Osteocyte (in vitro differentiated cells): ENCODE data around the gene GMDS. TPM values are rescaled to one million over a fixed set of nuclear protein-coding genes. Genes with fewer than 3 reads are reported as not detected.

Experiments used
- DNase-seq: peaks from one replicate; pipeline ENCODE4 v3.0.0; 2021; ENCODE audit warnings: mixed read lengths; ENCODE audit not compliant: unreplicated experiment; ENCODE audit errors: extremely low spot score
- H3K27ac Mint-ChIP-seq: one replicate; pipeline ENCODE4 v1.8.0; 2021; ENCODE audit warnings: mild to moderate bottlenecking, mixed read lengths; ENCODE audit not compliant: unreplicated experiment
- H3K27me3 Mint-ChIP-seq: one replicate; pipeline ENCODE4 v1.8.0; 2021; ENCODE audit warnings: mixed read lengths; ENCODE audit not compliant: unreplicated experiment
- H3K36me3 Mint-ChIP-seq: one replicate; pipeline ENCODE4 v1.8.0; 2021; ENCODE audit warnings: mixed read lengths; ENCODE audit not compliant: unreplicated experiment
- H3K4me1 Mint-ChIP-seq: one replicate; pipeline ENCODE4 v1.8.0; 2021; ENCODE audit warnings: mixed read lengths; ENCODE audit not compliant: unreplicated experiment
- H3K4me3 Mint-ChIP-seq: one replicate; pipeline ENCODE4 v1.8.0; 2021; ENCODE audit warnings: mild to moderate bottlenecking, moderate library complexity, mixed read lengths; ENCODE audit not compliant: unreplicated experiment
- H3K9me3 Mint-ChIP-seq: one replicate; pipeline ENCODE4 v1.8.0; 2021; ENCODE audit warnings: mixed read lengths; ENCODE audit not compliant: unreplicated experiment
- CTCF ChIP-seq: fragments of 200-600 bp; sonication (generic); IDR thresholded peaks from 2 replicates; pipeline ENCODE4 v1.5.0; 2021; ENCODE audit warnings: antibody characterized with exemption, mild to moderate bottlenecking, moderate library complexity
- total RNA-seq: library from RNA; stranded (reverse); gene quantifications from 2 replicates; pipeline ENCODE4 v1.2.1, GENCODE V29; 2021

GMDS gene
- total RNA-seq, 1 donor from 2014 or later, result 30.7 TPM

- no peak overlapping the region for H3K27ac Mint-ChIP-seq
- H3K9me3 Mint-ChIP-seq, result no peaks in the 10 kb centered on the region
- H3K27me3 Mint-ChIP-seq, result no peaks in the 10 kb centered on the region
- peaks cover 34% of the 10 kb centered on the region for H3K4me1 Mint-ChIP-seq
- H3K4me3 Mint-ChIP-seq, result no peak overlapping the region
- H3K36me3 Mint-ChIP-seq, result peaks cover 26% of the 10 kb centered on the region
- no peak for DNase-seq
- TF ChIP-seq CTCF, result no peak
These were observed 634.2 kb downstream of the GMDS start for GRCh38 chr6:1611322-1611571.

GRCh38 chr6:1610497-1611321, 634.7 kb downstream of the GMDS start:
- Mint-ChIP-seq H3K36me3 (peaks cover 26% of the 10 kb centered on the region), H3K27ac (peak overlapping the region; percentile 96), H3K27me3 (no peaks in the 10 kb centered on the region), H3K9me3 (no peaks in the 10 kb centered on the region), H3K4me1 (peaks cover 34% of the 10 kb centered on the region), H3K4me3 (peak overlapping the region; percentile 86)
- no peak for TF ChIP-seq CTCF
- DNase-seq, result no peak

- TF ChIP-seq CTCF, result no peak
- Mint-ChIP-seq H3K27ac (peak within 1 kb of the TSS; percentile 96), H3K9me3 (no peaks in the 10 kb centered on the region), H3K4me3 (peak within 1 kb of the TSS; percentile 86), H3K27me3 (no peaks in the 10 kb centered on the region), H3K36me3 (peaks cover 24% of the 10 kb centered on the region), H3K4me1 (peaks cover 36% of the 10 kb centered on the region)
- DNase-seq, result peak; percentile 98
These were observed 635.5 kb downstream of the GMDS start, which contains the start of gene FOXC1 for GRCh38 chr6:1609648-1610496. Gene FOXC1 (plus strand): TSS chr6:1609915. CDS start chr6:1610446, 531 bp downstream.

- H3K4me3 Mint-ChIP-seq, result peak overlapping the region; percentile 82
- DNase-seq, result no peak
- no peaks in the 10 kb centered on the region for H3K27me3 Mint-ChIP-seq
- peak overlapping the region; percentile 93 for H3K27ac Mint-ChIP-seq
- H3K36me3 Mint-ChIP-seq, result peaks cover 24% of the 10 kb centered on the region
- no peak for TF ChIP-seq CTCF
- H3K9me3 Mint-ChIP-seq, result no peaks in the 10 kb centered on the region
- H3K4me1 Mint-ChIP-seq, result peaks cover 36% of the 10 kb centered on the region
These were observed 636.3 kb downstream of the GMDS start for GRCh38 chr6:1609041-1609647.
